BE2C (cell line): ENCODE measurements around the gene JAG2.

Experiments used
- DNase-seq: peaks from one replicate; pipeline ENCODE4 v3.0.0-alpha.2; 2020
- H3K27me3 ChIP-seq: fragments of 250-450 bp; sonication (Bioruptor Pico); 2 replicates; pipeline ENCODE4 v1.5.1; 2020; ENCODE audit warnings: mild to moderate bottlenecking
- H3K36me3 ChIP-seq: fragments of 250-450 bp; sonication (Bioruptor Pico); 2 replicates; pipeline ENCODE4 v1.5.1; 2020; ENCODE audit warnings: mild to moderate bottlenecking
- H3K4me1 ChIP-seq: fragments of 250-450 bp; sonication (Bioruptor Pico); 2 replicates; pipeline ENCODE4 v1.5.1; 2020
- H3K4me3 ChIP-seq: 2 replicates; pipeline ENCODE4 v1.5.1; 2011; ENCODE audit warnings: low read depth, low read length
- H3K9me3 ChIP-seq: fragments of 250-450 bp; sonication (Bioruptor Pico); 2 replicates; pipeline ENCODE4 v1.5.1; 2020
- CTCF ChIP-seq: IDR thresholded peaks from 2 replicates; pipeline ENCODE4 v1.5.1; 2012; ENCODE audit warnings: mild to moderate bottlenecking, low read depth, low read length

Gene JAG2

GRCh38 chr14:105108516-105108864 is 60.1 kb downstream of the JAG2 start:
- H3K27me3 ChIP-seq: peaks cover 28% of the 10 kb centered on the region
- H3K9me3 ChIP-seq: no peaks in the 10 kb centered on the region
- no peak for DNase-seq
- TF ChIP-seq CTCF: no peak
- no peak overlapping the region for H3K4me3 ChIP-seq
- no peaks in the 10 kb centered on the region for H3K4me1 ChIP-seq
- H3K36me3 ChIP-seq: no peaks in the 10 kb centered on the region

GRCh38 chr14:105107781-105108515 is 60.6 kb downstream of the JAG2 start:
- Histone ChIP-seq H3K4me1 (no peaks in the 10 kb centered on the region), H3K36me3 (no peaks in the 10 kb centered on the region), H3K4me3 (no peak overlapping the region), H3K27me3 (peaks cover 32% of the 10 kb centered on the region), H3K9me3 (no peaks in the 10 kb centered on the region)
- DNase-seq: no peak
- TF ChIP-seq CTCF: no peak

- no peaks in the 10 kb centered on the region for H3K9me3 ChIP-seq
- no peak overlapping the region for H3K4me3 ChIP-seq
- H3K4me1 ChIP-seq: no peaks in the 10 kb centered on the region
- no peaks in the 10 kb centered on the region for H3K36me3 ChIP-seq
- H3K27me3 ChIP-seq: peaks cover 35% of the 10 kb centered on the region
- no peak for TF ChIP-seq CTCF
- no peak for DNase-seq
These were observed 61.2 kb downstream of the JAG2 start for GRCh38 chr14:105107351-105107750.

GRCh38 chr14:105105158-105105557 is 63.4 kb downstream of the JAG2 start:
- no peak for TF ChIP-seq CTCF
- H3K4me1 ChIP-seq: no peaks in the 10 kb centered on the region
- DNase-seq: no peak
- H3K27me3 ChIP-seq: peaks cover 37% of the 10 kb centered on the region
- no peaks in the 10 kb centered on the region for H3K9me3 ChIP-seq
- no peaks in the 10 kb centered on the region for H3K36me3 ChIP-seq
- no peak overlapping the region for H3K4me3 ChIP-seq

- Histone ChIP-seq H3K27me3 (peaks cover 29% of the 10 kb centered on the region), H3K4me1 (no peaks in the 10 kb centered on the region), H3K36me3 (no peaks in the 10 kb centered on the region), H3K4me3 (no peak overlapping the region), H3K9me3 (no peaks in the 10 kb centered on the region)
- no peak for TF ChIP-seq CTCF
- DNase-seq: no peak
These were observed 65.7 kb downstream of the JAG2 start for GRCh38 chr14:105102893-105103292.

- DNase-seq: no peak
- no peak for TF ChIP-seq CTCF
- H3K9me3 ChIP-seq: no peaks in the 10 kb centered on the region
- no peak overlapping the region for H3K4me3 ChIP-seq
- no peaks in the 10 kb centered on the region for H3K4me1 ChIP-seq
- peaks cover 29% of the 10 kb centered on the region for H3K27me3 ChIP-seq
- no peaks in the 10 kb centered on the region for H3K36me3 ChIP-seq
These were observed 66.2 kb downstream of the JAG2 start for GRCh38 chr14:105102361-105102870.
